ENCODE data around the gene DOCK1. TPM values are rescaled to one million over a fixed set of nuclear protein-coding genes. Genes with fewer than 3 reads are reported as not detected.

Gene DOCK1
- total and polyA plus RNA-seq, 2 donors (not counting 1 experiment from before 2014, with no cell fraction given): 20.5 to 91.0 TPM

DNA sequence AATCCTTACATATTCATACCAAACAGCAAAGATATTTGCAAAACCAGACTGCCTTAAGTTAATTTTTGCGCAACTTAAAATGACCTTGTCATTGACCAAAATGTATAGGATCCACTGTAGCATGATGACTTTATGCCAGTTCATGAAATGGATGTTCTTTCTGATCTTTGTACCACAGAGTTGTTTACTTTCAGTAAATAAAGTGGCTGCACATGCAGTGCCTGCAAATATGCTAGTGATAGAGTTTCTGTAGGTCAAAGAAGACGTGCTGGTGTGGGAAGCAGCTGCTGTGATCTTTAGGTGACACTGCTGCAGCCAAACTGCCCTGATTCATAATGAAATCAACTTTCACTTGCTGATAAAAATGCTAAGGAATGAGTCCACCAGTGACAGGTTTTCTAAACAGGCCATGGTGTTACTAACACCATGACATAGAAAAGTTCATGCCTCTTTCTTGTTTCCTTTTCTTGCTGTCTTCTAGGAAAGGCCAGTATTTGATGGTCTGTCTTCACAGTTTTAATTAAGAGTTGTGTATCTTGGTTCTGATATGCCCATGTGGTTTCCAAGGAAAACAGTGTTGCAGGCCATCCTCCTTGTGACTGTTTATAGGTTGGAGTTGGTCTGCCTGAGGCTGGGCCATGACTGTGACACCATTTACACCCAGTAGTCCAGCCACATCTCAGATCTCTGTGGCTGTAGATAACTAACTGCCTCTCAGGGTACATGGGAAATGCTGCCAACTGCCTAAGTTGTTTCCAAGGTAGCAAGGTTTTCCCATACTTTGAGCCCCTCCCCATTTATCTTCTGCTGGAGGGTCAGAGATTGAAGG is 228.7 kb downstream of the DOCK1 start:
- Histone ChIP-seq H4K20me1 (ENCODE audit: control insufficient read depth, extremely low read depth, insufficient read depth, low read length) (no peaks in the 10 kb centered on the region), H3K4me1 (ENCODE audit: control insufficient read depth, extremely low read depth, insufficient read depth, low read length) (no peaks in the 10 kb centered on the region), H3K79me2 (ENCODE audit: control insufficient read depth, insufficient read depth, low read length) (no peaks in the 10 kb centered on the region), H3K9ac (ENCODE audit: insufficient read depth, low read length) (no peak overlapping the region), H3K4me2 (ENCODE audit: extremely low read depth, insufficient read depth, low read length) (no peak overlapping the region), H3K4me3 (replicated peaks in 1 of 4; ENCODE audit: control extremely low read depth in 1 of 4, insufficient read depth in 1 of 4, low read depth in 3 of 4, low read length in 4 of 4) (no peak overlapping the region), H3K27me3 (ENCODE audit: control insufficient read depth, insufficient read depth, low read length) (no peaks in the 10 kb centered on the region), H3K27ac (ENCODE audit: insufficient read depth, low read length) (no peak overlapping the region), H3K9me3 (ENCODE audit: control insufficient read depth, insufficient read depth, low read depth, low read length) (no peaks in the 10 kb centered on the region), H2AFZ (ENCODE audit: low read length) (no peak overlapping the region), H3K36me3 (ENCODE audit: control insufficient read depth, insufficient read depth, low read length) (peaks cover 3% of the 10 kb centered on the region)
- TF ChIP-seq, protein P1, sequence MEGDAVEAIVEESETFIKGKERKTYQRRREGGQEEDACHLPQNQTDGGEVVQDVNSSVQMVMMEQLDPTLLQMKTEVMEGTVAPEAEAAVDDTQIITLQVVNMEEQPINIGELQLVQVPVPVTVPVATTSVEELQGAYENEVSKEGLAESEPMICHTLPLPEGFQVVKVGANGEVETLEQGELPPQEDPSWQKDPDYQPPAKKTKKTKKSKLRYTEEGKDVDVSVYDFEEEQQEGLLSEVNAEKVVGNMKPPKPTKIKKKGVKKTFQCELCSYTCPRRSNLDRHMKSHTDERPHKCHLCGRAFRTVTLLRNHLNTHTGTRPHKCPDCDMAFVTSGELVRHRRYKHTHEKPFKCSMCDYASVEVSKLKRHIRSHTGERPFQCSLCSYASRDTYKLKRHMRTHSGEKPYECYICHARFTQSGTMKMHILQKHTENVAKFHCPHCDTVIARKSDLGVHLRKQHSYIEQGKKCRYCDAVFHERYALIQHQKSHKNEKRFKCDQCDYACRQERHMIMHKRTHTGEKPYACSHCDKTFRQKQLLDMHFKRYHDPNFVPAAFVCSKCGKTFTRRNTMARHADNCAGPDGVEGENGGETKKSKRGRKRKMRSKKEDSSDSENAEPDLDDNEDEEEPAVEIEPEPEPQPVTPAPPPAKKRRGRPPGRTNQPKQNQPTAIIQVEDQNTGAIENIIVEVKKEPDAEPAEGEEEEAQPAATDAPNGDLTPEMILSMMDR (conservative IDR thresholded peaks at IDR 0.05 in 1 of 2, IDR thresholded peaks at IDR 0.05 in 1 of 2; ENCODE audit: low read depth in 1 of 2, low read length in 2 of 2): no peak
- no peak for TF ChIP-seq EZH2 (IDR thresholded peaks at IDR 0.05; ENCODE audit: low read length, missing control alignments)
- DNase-seq (ENCODE audit: low read depth in 2 of 2): peak in 1 of 2 donors; percentile 53

DNA sequence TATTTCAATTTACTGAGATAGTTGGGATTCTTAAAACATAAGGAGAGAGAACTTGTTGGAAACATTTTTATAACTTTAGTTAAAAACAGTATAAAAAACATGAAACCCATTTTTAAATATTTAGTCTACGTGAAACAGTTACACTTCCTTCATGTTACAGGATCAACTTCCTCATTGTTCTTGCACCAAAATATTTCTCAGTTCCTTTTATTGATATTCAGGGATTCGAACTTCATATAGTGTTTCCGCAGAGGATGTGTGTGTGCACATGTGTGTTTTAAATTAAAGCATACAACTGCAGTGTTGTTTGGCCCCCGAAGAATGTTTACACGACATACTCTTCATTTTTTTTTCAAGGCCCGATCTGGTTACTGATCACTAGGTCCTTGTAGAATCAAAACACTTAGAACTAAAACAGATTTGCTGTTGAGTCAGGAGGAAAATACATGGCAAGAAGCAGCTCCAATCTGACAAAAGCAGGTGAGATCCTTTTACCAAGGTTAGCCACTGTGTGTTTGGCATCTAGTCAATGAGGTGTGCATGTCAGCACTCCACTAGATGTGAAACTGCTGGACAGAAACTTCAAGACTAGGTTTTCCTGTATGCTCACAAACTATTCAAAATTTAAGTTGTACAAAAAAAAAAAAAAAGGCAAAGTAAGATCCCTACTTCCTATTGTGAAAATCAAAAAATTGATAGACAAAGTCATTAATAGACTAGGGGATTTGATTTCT is 230.8 kb downstream of the DOCK1 start:
- no peak for TF ChIP-seq EZH2 (IDR thresholded peaks at IDR 0.05; ENCODE audit: low read length, missing control alignments)
- TF ChIP-seq, protein P1 (conservative IDR thresholded peaks at IDR 0.05 in 1 of 2, IDR thresholded peaks at IDR 0.05 in 1 of 2; ENCODE audit: low read depth in 1 of 2, low read length in 2 of 2): no peak
- Histone ChIP-seq H2AFZ (ENCODE audit: low read length) (no peak overlapping the region), H3K4me1 (ENCODE audit: control insufficient read depth, extremely low read depth, insufficient read depth, low read length) (no peaks in the 10 kb centered on the region)

DNA sequence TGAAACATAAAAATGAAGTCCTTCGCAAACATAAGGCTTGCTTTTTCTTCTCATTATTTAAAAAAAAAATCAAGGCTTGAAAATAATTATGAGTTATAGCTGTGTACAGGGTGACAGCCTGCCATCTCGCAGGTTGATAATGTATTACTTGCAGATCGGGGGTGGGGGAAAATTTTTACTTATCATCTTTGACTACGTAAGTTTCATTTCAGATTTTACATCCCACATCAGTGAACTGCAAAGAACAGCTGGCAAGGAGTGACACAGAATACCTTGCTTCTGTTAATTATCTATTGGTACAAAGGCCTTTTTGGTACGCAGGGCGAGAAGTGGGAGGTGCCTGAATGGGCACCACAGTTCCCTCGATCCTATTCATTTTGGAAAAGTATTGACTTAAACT is 232.2 kb downstream of the DOCK1 start:
- Histone ChIP-seq H3K27ac (ENCODE audit: insufficient read depth, low read length) (no peak overlapping the region), H3K9me3 (ENCODE audit: control insufficient read depth, insufficient read depth, low read depth, low read length) (no peaks in the 10 kb centered on the region), H2AFZ (ENCODE audit: low read length) (no peak overlapping the region), H3K9ac (ENCODE audit: insufficient read depth, low read length) (no peak overlapping the region), H3K36me3 (ENCODE audit: control insufficient read depth, insufficient read depth, low read length) (peaks cover 1% of the 10 kb centered on the region), H3K4me3 (replicated peaks in 1 of 4; ENCODE audit: control extremely low read depth in 1 of 4, insufficient read depth in 1 of 4, low read depth in 3 of 4, low read length in 4 of 4) (no peak overlapping the region), H3K27me3 (ENCODE audit: control insufficient read depth, insufficient read depth, low read length) (no peaks in the 10 kb centered on the region), H3K79me2 (ENCODE audit: control insufficient read depth, insufficient read depth, low read length) (no peaks in the 10 kb centered on the region), H3K4me2 (ENCODE audit: extremely low read depth, insufficient read depth, low read length) (no peak overlapping the region), H3K4me1 (ENCODE audit: control insufficient read depth, extremely low read depth, insufficient read depth, low read length) (no peaks in the 10 kb centered on the region), H4K20me1 (ENCODE audit: control insufficient read depth, extremely low read depth, insufficient read depth, low read length) (no peaks in the 10 kb centered on the region)
- no peak for TF ChIP-seq EZH2 (IDR thresholded peaks at IDR 0.05; ENCODE audit: low read length, missing control alignments)
- TF ChIP-seq, protein P1 (conservative IDR thresholded peaks at IDR 0.05 in 1 of 2, IDR thresholded peaks at IDR 0.05 in 1 of 2; ENCODE audit: low read depth in 1 of 2, low read length in 2 of 2): no peak
- no peak for DNase-seq (ENCODE audit: low read depth in 2 of 2)

More for the DNA sequence above, 230.8 kb downstream of the DOCK1 start:
- Histone ChIP-seq H3K79me2 (ENCODE audit: control insufficient read depth, insufficient read depth, low read length) (no peaks in the 10 kb centered on the region), H3K9ac (ENCODE audit: insufficient read depth, low read length) (no peak overlapping the region), H4K20me1 (ENCODE audit: control insufficient read depth, extremely low read depth, insufficient read depth, low read length) (no peaks in the 10 kb centered on the region), H3K27ac (ENCODE audit: insufficient read depth, low read length) (no peak overlapping the region), H3K36me3 (ENCODE audit: control insufficient read depth, insufficient read depth, low read length) (peaks cover 2% of the 10 kb centered on the region), H3K4me3 (replicated peaks in 1 of 4; ENCODE audit: control extremely low read depth in 1 of 4, insufficient read depth in 1 of 4, low read depth in 3 of 4, low read length in 4 of 4) (no peak overlapping the region), H3K27me3 (ENCODE audit: control insufficient read depth, insufficient read depth, low read length) (no peaks in the 10 kb centered on the region), H3K9me3 (ENCODE audit: control insufficient read depth, insufficient read depth, low read depth, low read length) (no peaks in the 10 kb centered on the region), H3K4me2 (ENCODE audit: extremely low read depth, insufficient read depth, low read length) (no peak overlapping the region)
- no peak for DNase-seq (ENCODE audit: low read depth in 2 of 2)

Data from fibroblast of lung (primary cell).